DND-41 (cell line): ENCODE measurements around the gene SCLT1.

ENCODE experiments used
- EZH2 ChIP-seq: IDR thresholded peaks from 3 replicates; pipeline ENCODE4 v1.6.1; 2012; ENCODE audit warnings: borderline replicate concordance, low read depth, mild to moderate bottlenecking, moderate library complexity, low read length, inconsistent platforms; ENCODE audit not compliant: severe bottlenecking
- TF ChIP-seq, protein P1 (sequence below): IDR thresholded peaks from 2 replicates; pipeline ENCODE4 v1.5.1; 2012; ENCODE audit warnings: borderline replicate concordance, low read length, moderate library complexity, mild to moderate bottlenecking; ENCODE audit not compliant: poor library complexity, severe bottlenecking; ENCODE audit errors: extremely low read depth

DNA sequence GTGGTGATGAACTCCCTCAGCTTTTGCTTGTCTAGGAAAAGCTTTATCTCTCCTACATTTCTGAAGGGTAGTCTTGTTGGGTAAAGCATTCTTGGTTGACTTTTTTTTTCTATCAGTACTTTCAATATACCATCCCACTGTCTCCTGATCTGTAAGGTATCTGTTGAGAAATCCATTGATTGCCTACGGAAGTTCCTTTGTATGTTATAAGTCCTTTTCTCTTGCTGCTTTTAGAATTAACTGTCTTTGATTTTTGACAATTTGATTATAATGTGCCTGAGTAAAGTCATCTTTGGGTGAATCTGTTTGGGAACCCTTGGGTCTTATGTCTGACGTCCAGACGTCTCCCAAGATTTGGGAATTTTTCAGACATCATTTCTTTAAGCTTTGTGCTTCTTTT, 30.8 kb downstream of the SCLT1 start:
- no peak for TF ChIP-seq EZH2
- TF ChIP-seq, protein P1, sequence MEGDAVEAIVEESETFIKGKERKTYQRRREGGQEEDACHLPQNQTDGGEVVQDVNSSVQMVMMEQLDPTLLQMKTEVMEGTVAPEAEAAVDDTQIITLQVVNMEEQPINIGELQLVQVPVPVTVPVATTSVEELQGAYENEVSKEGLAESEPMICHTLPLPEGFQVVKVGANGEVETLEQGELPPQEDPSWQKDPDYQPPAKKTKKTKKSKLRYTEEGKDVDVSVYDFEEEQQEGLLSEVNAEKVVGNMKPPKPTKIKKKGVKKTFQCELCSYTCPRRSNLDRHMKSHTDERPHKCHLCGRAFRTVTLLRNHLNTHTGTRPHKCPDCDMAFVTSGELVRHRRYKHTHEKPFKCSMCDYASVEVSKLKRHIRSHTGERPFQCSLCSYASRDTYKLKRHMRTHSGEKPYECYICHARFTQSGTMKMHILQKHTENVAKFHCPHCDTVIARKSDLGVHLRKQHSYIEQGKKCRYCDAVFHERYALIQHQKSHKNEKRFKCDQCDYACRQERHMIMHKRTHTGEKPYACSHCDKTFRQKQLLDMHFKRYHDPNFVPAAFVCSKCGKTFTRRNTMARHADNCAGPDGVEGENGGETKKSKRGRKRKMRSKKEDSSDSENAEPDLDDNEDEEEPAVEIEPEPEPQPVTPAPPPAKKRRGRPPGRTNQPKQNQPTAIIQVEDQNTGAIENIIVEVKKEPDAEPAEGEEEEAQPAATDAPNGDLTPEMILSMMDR, result no peak
